HL-60/S4 treated with phorbol 12-myristate 13-acetate at 8.2 ng/mL for 4 days and 3 days (cell line): ENCODE data around the gene MIGA1.

ENCODE experiments used
- in situ Hi-C: fragments of 300-500 bp; cut with MboI; formaldehyde crosslinking; loops from 2 replicates; pipeline ENCODE4 v1.15.0; 2022; ENCODE audit warnings: low sequenced_read_pairs

MIGA1 gene

DNA sequence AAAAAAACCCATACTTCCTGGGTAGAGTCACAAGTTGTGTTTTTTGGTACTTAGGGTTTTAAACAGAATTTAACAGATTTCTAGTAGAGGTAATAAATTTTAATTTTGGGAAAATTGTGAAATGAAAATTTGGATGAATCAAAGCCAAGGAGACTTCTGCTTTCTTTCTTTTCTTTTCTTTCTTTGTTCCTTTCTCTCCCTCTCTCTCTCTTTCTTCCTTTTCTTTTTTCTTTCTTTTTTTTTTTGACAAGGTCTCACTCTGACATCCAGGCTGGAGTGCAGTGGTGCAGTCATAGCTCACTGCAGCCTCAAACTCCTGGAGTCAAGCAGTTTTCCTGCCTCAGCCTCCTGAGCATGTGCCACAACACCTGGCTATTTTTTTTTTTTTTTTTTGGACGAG lies 62.1 kb downstream of the MIGA1 start:
- in situ Hi-C loops, result no loop called here

DNA sequence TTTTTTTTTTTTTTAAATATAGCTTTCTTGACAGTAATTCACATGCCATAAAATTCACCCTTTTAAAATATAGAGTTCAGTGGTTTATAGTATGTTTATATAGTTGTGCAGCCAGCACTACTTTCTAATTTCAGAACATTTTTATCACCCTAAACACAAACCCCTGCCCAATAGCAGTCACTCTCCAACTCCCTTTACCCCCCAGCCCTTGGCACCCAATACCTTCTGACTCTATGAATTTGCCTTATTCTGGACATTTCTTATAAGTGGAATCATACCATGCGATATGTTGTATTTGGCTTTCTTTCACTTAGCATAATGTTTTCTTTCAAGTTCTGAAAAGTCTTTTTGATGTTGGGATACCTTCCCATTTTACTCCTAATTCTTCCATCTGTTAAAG lies 66.5 kb downstream of the MIGA1 start:
- in situ Hi-C loops, result no loop called here

DNA sequence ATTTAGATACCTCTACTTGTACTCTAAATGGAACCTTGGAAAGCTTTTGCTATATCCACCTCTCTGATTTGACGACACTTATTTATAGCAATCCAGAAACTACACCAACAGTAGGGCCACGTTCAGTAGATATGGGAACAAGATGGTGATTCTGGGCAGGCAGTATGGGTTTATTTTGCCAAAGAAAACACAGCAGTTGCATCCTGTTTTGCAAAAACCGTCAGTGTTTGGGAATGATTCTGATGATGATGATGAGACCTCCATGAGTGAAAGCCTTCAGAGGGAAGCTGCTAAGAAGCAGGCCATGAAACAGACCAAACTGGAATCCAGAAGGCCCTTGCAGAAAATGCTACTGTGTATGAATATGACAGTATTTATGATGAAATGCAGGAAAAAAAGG lies 67.5 kb downstream of the MIGA1 start:
- in situ Hi-C loops, result no loop called here

DNA sequence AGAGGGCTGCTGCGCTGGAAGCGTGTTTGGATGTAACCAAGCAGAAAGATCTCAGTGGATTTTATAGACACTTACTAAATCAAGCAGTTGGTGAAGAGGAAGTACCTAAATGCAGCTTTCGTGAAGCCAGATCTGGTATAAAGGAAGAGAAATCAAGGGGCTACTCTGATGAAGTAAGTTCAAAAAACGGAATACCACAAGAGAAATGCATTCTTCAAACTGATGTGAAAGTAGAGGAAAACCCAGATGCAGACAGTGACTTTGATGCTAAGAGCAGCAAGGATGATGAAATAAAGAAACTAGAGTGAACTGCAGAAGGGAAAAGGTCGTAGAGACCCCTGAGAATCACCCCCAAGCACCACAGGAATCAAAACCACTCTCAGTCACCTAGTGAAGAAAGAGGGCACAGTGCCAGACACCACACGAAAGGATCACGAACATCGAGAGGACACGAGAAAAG lies 68.2 kb downstream of the MIGA1 start:
- in situ Hi-C loops, result no loop called here

DNA sequence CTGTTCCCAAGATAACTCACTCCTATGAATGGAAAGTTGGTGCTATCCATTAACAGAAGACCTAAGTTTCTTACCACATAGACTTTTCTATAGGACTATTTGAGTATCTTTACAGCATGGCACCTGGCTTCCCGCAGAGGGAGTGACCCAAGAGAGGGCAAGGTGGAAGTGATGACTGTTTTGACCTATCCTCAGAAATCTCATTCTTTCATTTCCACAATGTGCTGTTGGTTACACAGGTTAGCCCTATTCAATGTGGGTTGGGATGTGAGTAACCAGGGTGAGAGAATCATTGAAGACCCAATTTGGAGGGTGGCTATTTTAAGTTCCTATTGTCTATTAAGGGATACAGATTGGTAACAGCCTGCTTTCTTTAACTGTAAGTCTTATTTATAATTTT lies 70.6 kb downstream of the MIGA1 start:
- in situ Hi-C loops, result no loop called here

DNA sequence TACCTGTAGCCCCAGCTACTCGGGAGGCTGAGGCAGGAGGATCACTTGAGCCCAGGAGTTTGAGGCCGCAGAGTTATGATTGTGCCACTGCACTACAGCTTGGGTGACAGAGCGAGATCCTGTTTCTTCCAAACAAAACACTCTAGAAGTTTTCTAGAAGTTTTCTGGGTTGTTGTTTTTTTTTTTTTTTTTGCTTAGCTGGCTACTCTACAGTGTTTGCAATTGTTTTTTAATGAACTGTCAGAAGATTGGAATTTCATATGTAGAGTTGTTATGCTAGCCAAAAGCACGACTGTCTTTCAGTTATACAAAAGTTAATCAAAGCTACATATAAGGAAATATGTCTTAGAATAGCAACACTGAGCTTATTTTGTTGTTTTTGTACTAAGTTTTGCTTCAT lies 78.1 kb downstream of the MIGA1 start:
- in situ Hi-C loops, result no loop called here

DNA sequence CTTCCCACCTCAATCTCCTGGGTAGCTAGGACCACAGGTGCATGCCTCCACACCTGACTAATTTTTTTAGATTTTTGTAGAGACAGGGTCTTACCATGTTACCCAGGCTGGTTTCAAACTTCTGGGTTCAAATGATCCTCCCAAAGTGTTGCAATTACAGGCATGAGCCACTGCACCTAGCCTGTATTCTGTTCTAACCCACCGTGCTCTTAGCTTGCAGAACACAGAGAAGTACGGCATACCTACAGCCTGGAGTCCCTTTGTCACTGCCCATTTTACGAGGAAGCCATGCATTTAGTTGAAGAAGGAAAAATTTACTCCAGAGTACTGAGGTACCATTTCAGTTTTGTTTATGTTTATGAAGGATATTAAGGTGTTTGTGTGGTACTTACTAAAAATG lies 79.3 kb downstream of the MIGA1 start:
- in situ Hi-C loops, result no loop called here

DNA sequence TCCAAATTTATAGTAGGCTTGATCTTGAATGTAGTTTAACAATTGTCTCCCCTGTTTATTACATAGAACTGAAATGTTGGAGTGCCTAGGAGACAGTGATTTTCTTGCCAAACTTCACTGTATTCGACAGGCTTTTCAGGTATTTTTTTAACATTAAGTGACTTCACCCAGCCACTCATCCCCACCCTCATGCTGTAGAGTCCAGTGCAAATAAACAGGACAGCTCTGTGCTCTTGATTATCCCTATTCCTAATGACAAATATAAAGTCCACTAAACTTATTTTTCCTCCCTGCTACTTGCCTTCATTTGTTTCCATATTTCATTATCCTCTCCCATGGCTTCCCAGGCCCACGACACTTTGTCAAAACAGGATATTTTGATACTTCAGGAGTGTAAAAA lies 79.8 kb downstream of the MIGA1 start:
- in situ Hi-C loops, result no loop called here

DNA sequence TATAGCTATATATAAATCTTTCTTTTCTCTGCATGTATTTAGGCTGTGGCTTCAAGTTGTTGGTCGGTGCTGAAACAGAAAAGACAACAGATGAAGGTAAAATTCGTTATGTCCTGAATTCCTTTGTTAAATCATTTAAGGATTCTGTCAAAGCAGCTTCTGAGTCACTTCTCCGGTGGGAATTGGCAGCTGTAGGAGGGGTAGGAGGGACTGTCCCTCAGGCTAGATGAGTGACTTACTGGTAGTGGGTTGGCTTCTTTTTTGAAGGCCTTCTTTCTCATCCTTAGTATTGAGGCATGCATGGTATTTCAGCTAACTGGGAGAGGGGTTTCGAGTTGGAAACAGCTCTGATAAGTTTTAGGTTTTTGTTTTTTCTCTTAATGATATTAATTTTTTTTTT lies 86.8 kb downstream of the MIGA1 start:
- in situ Hi-C loops, result no loop called here

DNA sequence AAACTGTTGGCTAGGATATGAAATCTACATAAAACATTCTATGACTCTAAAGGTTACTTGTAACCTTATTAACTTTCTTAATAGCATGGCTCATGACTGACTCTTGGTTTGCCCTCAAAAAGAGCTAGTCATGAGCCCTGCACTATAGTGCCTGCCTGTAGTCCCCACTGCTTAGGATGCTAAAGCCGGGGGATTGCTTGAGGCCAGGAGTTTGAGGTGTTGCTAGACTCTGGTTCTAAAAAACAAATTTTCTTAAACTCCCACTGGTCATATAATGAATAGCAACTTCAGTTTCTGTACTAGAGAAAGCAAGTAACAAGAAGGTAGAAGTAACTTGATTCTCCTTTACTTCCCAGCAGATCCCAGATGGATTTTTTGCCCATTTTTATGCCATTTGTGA lies 93.2 kb downstream of the MIGA1 start:
- in situ Hi-C loops, result no loop called here

DNA sequence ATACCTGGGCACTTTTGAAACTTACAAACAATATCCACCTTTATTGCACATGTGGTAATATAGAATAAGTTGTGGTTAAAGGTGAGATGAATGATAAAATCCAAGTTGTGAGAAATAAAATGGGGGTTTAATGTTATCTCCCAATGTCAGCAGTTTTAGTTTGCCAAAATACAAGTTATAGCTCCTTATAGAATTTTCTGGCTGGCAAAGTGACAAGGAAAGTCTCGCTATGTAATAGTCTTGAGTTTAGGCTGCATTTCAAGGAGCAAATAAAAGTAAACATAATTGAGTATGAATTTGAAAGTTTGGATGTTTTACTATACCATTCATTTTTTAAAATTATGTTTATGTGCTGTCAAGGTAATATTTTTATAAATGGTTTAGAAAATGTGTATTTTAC lies 94.0 kb downstream of the MIGA1 start:
- in situ Hi-C loops, result no loop called here

DNA sequence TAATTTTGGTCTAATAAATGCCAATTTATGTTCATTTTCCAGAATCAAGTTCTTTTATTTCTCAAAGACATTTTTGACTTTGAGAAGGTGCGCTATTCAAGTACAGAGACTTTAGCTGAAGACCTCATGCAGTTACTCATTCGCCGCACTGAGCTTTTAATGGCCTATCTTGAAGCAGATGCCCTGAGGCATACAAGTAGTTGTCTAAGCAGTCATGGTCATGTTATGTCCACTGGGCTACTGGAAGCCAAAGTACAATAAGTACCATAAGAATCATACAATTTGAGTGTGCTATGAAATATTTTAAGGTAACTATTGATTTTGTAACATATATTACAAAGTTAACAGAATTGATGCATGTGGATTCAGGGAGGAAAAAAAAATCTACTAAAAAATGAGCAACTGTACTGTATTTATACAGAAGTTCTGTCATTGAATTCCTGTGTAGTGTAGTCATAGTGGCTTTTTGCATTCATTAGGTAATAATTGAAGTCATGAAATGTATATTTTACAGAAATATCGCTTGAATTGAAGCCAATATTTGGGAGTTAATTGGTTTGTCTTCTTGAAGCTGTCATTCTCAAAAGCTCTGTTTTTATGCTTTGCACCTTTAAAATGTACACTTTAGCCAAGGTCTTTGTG lies 95.5 kb downstream of the MIGA1 start:
- in situ Hi-C loops, result no loop called here

DNA sequence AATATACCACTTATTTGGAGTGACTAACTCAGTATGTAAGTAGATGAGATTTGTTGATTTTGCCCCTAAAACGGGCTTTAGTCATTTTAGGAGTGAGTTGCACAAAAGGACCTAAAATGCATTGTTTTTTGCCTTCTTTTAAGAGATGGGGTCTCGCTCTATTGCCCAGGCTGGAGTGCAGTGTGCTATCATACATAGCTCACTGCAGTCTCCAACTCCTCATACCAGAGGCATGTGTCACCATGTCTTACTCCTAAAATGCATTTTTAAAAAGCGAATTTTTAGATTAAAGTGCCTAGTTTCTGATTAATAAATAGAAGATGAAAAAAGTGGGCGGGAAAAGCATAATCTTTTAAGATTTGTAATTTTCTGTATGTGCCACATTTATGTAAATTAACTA lies 97.4 kb downstream of the MIGA1 start:
- in situ Hi-C loops, result no loop called here

DNA sequence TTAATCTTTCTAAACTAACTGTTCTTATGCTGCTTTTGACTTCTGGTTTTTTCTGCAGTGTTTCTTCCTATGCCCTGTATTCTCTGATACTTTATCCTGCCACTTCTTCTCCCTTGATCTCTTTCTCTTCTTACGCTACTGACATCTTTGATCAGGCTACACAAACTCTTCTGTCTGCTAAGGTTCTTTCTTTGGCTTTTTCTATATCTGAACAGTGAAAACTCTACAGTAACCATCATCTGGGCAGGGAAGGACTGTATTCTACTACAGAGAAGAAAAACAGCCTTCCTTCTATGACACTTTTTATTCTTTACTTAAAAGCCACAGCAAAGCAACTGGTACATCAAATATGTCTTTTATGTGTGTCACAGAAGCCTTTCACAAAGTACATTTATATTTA lies 101.6 kb downstream of the MIGA1 start:
- in situ Hi-C loops, result no loop called here

DNA sequence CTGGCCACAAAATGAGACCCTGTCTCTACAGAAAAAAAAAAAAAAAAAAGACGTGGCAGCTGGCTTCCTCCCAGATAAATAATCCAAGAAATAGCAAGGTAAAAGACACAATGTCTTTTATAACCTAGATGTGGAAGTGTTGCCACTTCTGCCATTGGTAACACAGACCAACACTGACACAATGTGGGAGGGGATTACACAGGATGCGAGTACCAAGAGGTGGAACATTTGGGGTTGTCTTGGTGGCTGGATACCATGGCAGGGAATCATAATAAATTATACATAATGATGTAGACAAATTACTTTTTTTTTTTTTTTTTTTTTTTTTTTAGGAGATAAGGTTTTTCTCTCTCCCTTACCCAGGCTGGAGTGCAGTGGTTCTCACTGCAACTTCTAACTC lies 103.0 kb downstream of the MIGA1 start:
- in situ Hi-C loops, result no loop called here

DNA sequence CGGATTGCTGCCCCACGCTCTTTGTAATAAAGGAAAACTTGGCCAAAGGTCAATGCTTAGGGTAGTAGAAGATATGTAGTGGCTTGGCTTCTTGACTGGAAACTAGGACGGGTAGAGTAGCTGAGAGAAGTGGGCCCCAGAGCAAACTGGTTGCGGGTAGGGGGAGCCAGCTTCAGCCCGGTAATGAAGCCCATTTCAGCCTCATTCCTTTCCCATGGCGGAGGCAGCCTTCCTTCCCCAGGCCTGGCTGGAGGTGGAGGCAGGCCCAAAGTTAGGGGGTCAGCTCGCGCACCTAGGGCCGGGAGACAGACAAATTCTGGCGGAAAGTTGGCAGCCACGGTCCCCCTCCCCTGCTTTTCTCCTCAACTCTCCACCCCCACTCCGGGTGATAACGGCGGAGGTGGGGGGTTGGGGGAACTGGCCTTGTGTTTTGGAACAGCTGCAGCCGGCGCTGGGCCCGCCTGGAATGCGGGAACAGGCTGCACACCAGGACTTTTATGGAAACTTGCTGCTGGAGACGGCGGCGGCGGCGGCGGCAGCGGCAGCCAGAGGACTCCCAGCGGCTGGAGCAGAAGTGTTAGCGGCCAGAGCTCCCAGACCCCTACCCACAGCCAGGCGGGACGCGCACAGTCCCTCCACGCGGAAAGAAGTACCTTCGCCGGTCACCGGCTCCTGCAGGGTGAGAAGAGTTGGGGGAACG lies 108.8 kb downstream of the MIGA1 start, which contains the start of gene NEXN:
Gene NEXN, plus strand, starts transcription at position 544 of the 700 bp plus-strand sequence. CDS start 27,483 bp downstream, outside the sequence.
- in situ Hi-C loops, result no loop called here

DNA sequence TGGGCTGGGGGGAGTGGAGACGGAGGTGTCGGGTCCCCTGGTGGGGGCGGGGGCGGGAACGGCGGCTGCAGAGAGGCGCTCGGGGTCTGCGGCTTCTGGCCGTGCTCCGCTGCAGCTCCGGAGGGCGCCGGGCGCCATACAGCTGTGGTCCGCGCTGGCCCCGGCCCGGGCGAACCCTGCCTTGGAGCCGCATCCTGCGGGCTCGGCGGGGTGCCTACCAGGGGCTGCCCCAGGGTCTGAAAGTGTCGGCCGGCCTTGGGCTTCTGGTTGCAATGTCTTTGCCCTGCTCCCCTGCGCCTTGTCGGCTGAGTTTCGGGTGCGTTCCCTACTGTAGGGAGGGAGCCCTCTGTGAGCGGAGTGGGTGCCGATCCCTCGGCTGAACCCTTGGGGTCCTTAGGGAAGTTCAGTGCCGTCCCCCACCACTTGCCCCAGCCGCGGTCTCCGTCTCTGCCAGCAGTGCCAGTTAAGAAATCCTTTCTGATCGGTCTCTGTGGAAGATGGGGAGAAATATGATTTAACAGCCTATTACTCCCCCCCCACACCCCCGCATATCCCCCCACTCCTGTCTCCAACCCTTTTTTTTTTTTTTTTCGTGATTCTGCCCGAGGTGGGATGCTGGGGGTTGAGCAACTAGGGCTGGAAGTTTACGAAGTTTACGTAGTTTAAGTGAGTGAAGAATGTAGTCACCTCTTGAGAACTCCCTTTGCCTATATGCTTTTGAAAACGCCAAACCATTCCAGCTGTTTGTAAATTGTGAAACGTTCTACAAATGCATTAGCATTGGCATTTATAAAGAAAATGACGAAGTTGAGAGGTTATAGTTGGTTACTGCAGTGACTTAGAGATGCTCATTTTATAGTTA lies 109.6 kb downstream of the MIGA1 start:
- in situ Hi-C loops, result no loop called here

DNA sequence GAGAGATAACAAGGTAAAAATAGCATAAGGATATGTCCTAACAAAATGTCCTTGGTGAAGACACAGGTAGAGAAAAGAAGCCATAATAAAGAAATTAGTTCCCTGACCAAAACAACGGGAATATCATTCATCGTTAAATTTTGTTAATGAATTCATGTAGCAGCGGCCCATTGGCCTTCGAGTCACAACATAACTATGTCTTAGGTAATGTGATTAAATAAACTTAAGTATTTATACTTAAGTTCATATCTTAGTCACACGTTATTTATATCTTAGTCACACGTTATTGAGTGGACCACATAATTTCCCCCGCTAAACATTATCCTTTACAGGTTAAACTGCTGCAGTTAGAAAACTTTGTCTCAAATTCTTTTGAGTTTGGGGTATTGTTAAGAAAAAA lies 110.2 kb downstream of the MIGA1 start:
- in situ Hi-C loops, result no loop called here

DNA sequence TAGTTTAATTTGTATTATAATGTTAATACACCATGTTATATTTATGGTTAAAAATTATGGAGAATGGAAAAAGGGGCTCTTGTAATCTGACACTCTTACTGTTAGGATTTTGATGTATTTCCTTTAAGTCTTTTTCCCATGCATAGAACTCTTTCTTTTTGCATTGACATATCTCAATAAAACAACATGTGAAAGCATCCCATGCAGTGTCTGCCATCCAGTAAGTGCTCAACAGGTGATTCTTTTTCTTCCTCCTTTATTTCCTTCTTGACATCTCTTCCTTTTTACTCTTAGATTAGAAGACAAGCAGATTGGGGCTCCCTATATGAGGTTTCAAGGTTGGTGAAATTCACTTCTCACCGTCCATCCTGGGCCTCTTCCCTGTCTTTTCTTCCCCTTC lies 111.8 kb downstream of the MIGA1 start:
- in situ Hi-C loops, result no loop called here

DNA sequence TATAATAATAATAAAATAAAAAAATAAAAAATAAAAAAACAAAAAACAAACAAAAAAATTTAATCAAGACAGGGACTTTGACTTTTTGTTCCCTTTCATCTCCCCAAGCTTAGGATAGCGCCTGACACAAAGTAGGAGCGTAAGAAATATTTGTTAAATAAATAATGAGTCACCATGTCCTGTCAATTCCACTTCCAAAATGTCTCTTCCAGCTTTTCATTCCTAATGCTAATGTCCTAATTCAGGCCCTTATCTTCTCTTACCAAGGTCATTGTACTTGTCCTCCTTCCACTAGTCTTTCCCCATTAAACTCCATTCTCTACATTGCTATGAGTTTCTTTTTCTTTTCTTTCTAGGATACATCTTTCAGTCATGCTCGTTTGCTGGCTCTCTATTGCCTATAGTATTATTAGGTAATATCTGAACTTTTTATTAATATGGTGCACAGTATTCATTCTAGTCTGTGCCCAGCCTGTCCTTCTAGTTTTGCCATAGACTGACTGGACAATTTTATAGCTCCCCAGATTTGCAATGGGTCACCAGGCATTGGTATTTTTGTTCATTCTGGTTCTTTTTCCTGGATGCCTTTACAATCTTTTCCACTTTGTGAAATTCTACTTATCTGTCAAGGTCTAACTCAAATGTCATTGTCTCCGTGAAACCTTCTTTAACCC lies 120.3 kb downstream of the MIGA1 start:
- in situ Hi-C loops, result no loop called here

DNA sequence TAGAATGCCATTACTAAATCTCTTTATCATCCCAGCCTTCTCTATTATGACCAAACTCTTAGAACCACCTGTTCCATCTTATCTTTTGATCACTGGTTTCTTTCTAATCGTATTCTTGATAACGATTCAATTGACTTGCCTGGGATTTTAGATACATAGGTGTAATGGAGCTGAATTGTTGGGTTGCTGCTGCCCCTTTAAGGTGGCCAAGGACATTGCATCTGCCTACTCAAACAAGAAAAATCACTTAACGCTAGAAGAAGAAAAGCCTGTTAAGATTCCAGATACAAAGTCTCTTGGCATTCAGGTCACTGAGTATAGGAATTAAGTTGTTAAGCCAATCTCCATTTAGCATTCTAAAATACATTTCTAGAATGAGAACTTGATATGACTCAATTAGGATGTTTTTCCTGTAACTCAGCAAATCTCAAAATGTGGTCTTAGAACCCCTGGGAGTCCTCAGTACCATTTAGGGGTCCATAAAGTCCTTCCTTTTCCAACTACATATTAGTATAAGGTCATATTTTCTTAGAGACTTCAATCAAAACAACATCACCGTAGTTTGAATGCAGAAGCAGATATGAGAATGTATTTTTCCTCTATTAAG lies 121.3 kb downstream of the MIGA1 start:
- in situ Hi-C loops, result no loop called here
